HepG2 (cell line): Measurements from ENCODE around the gene C11orf91. TPM values are rescaled to one million over a fixed set of nuclear protein-coding genes. Genes with fewer than 3 reads are reported as not detected.

Experiments
- CBX2 ChIP-seq, 2 experiments: fragments of 200-600 bp in 1 of 2; sonication (generic); formaldehyde crosslinking in 1 of 2; IDR thresholded peaks; 2 replicates each; pipeline versions ENCODE4 v1.7.0 to v1.8.1; 2018 to 2022; ENCODE audit warnings: low read depth in 2 of 2, low read length in 1 of 2, mild to moderate bottlenecking in 1 of 2, missing genetic modification reagents in 1 of 2
- DBP ChIP-seq: sonication (generic); formaldehyde crosslinking; IDR thresholded peaks from 2 replicates; pipeline ENCODE4 v1.4.0; 2020; ENCODE audit warnings: missing genetic modification reagents; ENCODE audit errors: not compliant biosample characterization
- EEA1 ChIP-seq: sonication (generic); formaldehyde crosslinking; IDR thresholded peaks from 2 replicates; pipeline ENCODE4 v1.5.1; 2020; ENCODE audit warnings: mild to moderate bottlenecking, missing genetic modification reagents, borderline replicate concordance
- KDM5B ChIP-seq: sonication (generic); formaldehyde crosslinking; IDR thresholded peaks from 2 replicates; pipeline ENCODE4 v1.4.0; 2020; ENCODE audit warnings: missing genetic modification reagents, mild to moderate bottlenecking, borderline replicate concordance
- KDM6A ChIP-seq: IDR thresholded peaks from 2 replicates; pipeline ENCODE4 v1.6.1; 2016; ENCODE audit warnings: low read depth
- MIXL1 ChIP-seq: IDR thresholded peaks from 2 replicates; pipeline ENCODE4 v1.6.1; 2016
- MXI1 ChIP-seq: IDR thresholded peaks from 3 replicates; pipeline ENCODE4 v1.6.1; 2012; ENCODE audit warnings: low read depth, low read length, inconsistent platforms, borderline replicate concordance
- NFIC ChIP-seq: IDR thresholded peaks from 2 replicates; pipeline ENCODE4 v1.6.1; 2012; ENCODE audit warnings: mild to moderate bottlenecking, low read length, inconsistent platforms
- NPAS2 ChIP-seq: sonication (generic); formaldehyde crosslinking; IDR thresholded peaks from 2 replicates; pipeline ENCODE4 v1.8.0; 2022; ENCODE audit warnings: mild to moderate bottlenecking, missing genetic modification reagents, borderline replicate concordance
- RAD21 ChIP-seq: fragments of 450-650 bp; formaldehyde crosslinking; IDR thresholded peaks from 2 replicates; pipeline ENCODE4 v1.5.0; 2020; ENCODE audit warnings: mild to moderate bottlenecking
- RFX3 ChIP-seq: IDR thresholded peaks from 2 replicates; pipeline ENCODE4 v1.6.1; 2016; ENCODE audit warnings: missing biosample characterization, missing genetic modification reagents
- RXRB ChIP-seq: IDR thresholded peaks from 2 replicates; pipeline ENCODE4 v1.6.1; 2016; ENCODE audit warnings: borderline replicate concordance, missing genetic modification reagents, missing compliant biosample characterization
- SP4 ChIP-seq: sonication (generic); formaldehyde crosslinking; IDR thresholded peaks from 2 replicates; pipeline ENCODE4 v1.8.1; 2023; ENCODE audit warnings: mild to moderate bottlenecking, missing genetic modification reagents
- TRAFD1 ChIP-seq: sonication (generic); formaldehyde crosslinking; IDR thresholded peaks from 2 replicates; pipeline ENCODE4 v1.5.1; 2020; ENCODE audit warnings: missing genetic modification reagents, mild to moderate bottlenecking, borderline replicate concordance
- XBP1 ChIP-seq: sonication (generic); formaldehyde crosslinking; IDR thresholded peaks from 2 replicates; pipeline ENCODE4 v1.5.0; 2020; ENCODE audit warnings: missing genetic modification reagents
- ZBTB46 ChIP-seq: sonication (generic); formaldehyde crosslinking; IDR thresholded peaks from 2 replicates; pipeline ENCODE4 v1.4.0; 2020; ENCODE audit warnings: mild to moderate bottlenecking, missing genetic modification reagents, borderline replicate concordance
- ZNF17 ChIP-seq: sonication (generic); formaldehyde crosslinking; IDR thresholded peaks from 2 replicates; pipeline ENCODE4 v1.5.0; 2020; ENCODE audit warnings: mild to moderate bottlenecking, missing genetic modification reagents
- ZNF280D ChIP-seq: sonication (generic); formaldehyde crosslinking; IDR thresholded peaks from 2 replicates; pipeline ENCODE4 v1.5.1; 2020; ENCODE audit warnings: mild to moderate bottlenecking, missing genetic modification reagents
- ZNF552 ChIP-seq: sonication (generic); formaldehyde crosslinking; IDR thresholded peaks from 2 replicates; pipeline ENCODE4 v1.9.0; 2022; ENCODE audit warnings: missing genetic modification reagents, mild to moderate bottlenecking, borderline replicate concordance
- ZSCAN9 ChIP-seq: IDR thresholded peaks from 2 replicates; pipeline ENCODE4 v1.6.1; 2016; ENCODE audit warnings: borderline replicate concordance
- polyA plus RNA-seq, 8 experiments: library from polyadenylated mRNA; depleted of rRNA in 3 of 8; stranded (reverse) in 7 of 8; unstranded in 1 of 8; fragments of >200 nt; fragmentation: Illumina TruSeq in 4 of 8; extraction: Trizol in 4 of 8; gene quantifications; 2 replicates each; pipeline versions ENCODE4 v1.2.1 to v1.2.3, GENCODE V29; 2011 to 2016; ENCODE audit warnings: low read depth in 4 of 8, missing spikeins in 1 of 8, mixed read lengths in 1 of 8; ENCODE audit not compliant: insufficient read depth in 1 of 8
- total RNA-seq, 5 experiments: library from RNA; depleted of rRNA; stranded (reverse); fragments of >200 nt; fragmentation: Illumina TruSeq; extraction: Trizol; gene quantifications; 2 replicates each; pipeline ENCODE4 v1.2.3, GENCODE V29; 2016; ENCODE audit warnings: low read depth in 1 of 5

C11orf91 gene
- total and polyA plus RNA-seq, 2 of the 13 experiments (the other 11 are each of a cell fraction or from before 2014, with no cell fraction given), result 0.35 TPM; not detected in 1

- TF ChIP-seq ZNF552 (CRISPR knock-in tag) (no peak), RAD21 (no peak), NFIC (0 out of 2 replicates have a peak, but pooled peaks have one; percentile 29), XBP1 (CRISPR knock-in tag) (no peak), RFX3 (CRISPR knock-in tag) (no peak), CBX2 (IDR thresholded peaks at IDR 0.05; ENCODE audit: low read depth, low read length) (no peak), CBX2 (CRISPR knock-in tag; IDR thresholded peaks at IDR 0.05; ENCODE audit: low read depth) (no peak), ZBTB46 (CRISPR knock-in tag) (no peak), KDM5B (no peak), DBP (CRISPR knock-in tag) (no peak), EEA1 (CRISPR knock-in tag) (no peak), ZSCAN9 (CRISPR knock-in tag) (no peak), RXRB (CRISPR knock-in tag) (peak; percentile 51; the same call in 1 of the 2 replicates), ZNF17 (no peak), MXI1 (no peak), NPAS2 (CRISPR knock-in tag) (no peak), MIXL1 (CRISPR knock-in tag) (no peak), ZNF280D (CRISPR knock-in tag) (no peak), KDM6A (no peak), SP4 (CRISPR knock-in tag) (no peak), TRAFD1 (CRISPR knock-in tag) (no peak)
Measured at GRCh38 chr11:33695051-33695566, 5.5 kb downstream of the C11orf91 start (continued).
